Stimulated activated CD4-positive, alpha-beta T cell treated with anti-CD3 and anti-CD28 coated beads, Interleukin-1b, Interleukin-23, amount 100 ng/mL, for 1 hour (primary cell): ENCODE results near the gene HAT1.

ENCODE experiments used
- DNase-seq, 2 donors: peaks; one replicate each; pipeline ENCODE4 v3.0.0-alpha.2; 2020; ENCODE audit warnings: low read depth in 2 of 2

The HAT1 gene

GRCh38 chr2:171919453-171919852 lies 2.8 kb upstream of the HAT1 start:
- no peak for DNase-seq

- no peak for DNase-seq
Measured at GRCh38 chr2:171921970-171922229, 361 bp upstream of the HAT1 start.

- no peak for DNase-seq
Measured at GRCh38 chr2:171923206-171923605, 945 bp downstream of the HAT1 start.

- DNase-seq = no peak
Measured at GRCh38 chr2:171924170-171924942, 2.1 kb downstream of the HAT1 start.

GRCh38 chr2:171930385-171930784 lies 8.1 kb downstream of the HAT1 start:
- DNase-seq = no peak

- DNase-seq = no peak
Measured at GRCh38 chr2:171939058-171939742, 16.9 kb downstream of the HAT1 start.

GRCh38 chr2:171939743-171940071 lies 17.4 kb downstream of the HAT1 start:
- DNase-seq = no peak

GRCh38 chr2:171941316-171941699 lies 19.0 kb downstream of the HAT1 start:
- DNase-seq = no peak

GRCh38 chr2:171943869-171944268 lies 21.6 kb downstream of the HAT1 start:
- DNase-seq = no peak

GRCh38 chr2:171952276-171952675 lies 30.0 kb downstream of the HAT1 start:
- no peak for DNase-seq

GRCh38 chr2:171952748-171953147 lies 30.5 kb downstream of the HAT1 start:
- DNase-seq = no peak

- no peak for DNase-seq
Measured at GRCh38 chr2:171956135-171956825, 34.0 kb downstream of the HAT1 start.

GRCh38 chr2:171957061-171957460 lies 34.8 kb downstream of the HAT1 start:
- DNase-seq = no peak

- DNase-seq = no peak
Measured at GRCh38 chr2:171958475-171958874, 36.2 kb downstream of the HAT1 start.

GRCh38 chr2:171959998-171960397 lies 37.7 kb downstream of the HAT1 start:
- DNase-seq = no peak

GRCh38 chr2:171960570-171960969 lies 38.3 kb downstream of the HAT1 start:
- DNase-seq = no peak

GRCh38 chr2:171963198-171963597 lies 40.9 kb downstream of the HAT1 start:
- no peak for DNase-seq

- no peak for DNase-seq
Measured at GRCh38 chr2:171964308-171964707, 42.0 kb downstream of the HAT1 start.

GRCh38 chr2:171965238-171965637 lies 43.0 kb downstream of the HAT1 start:
- DNase-seq = no peak

- no peak for DNase-seq
Measured at GRCh38 chr2:171965661-171966060, 43.4 kb downstream of the HAT1 start.

GRCh38 chr2:171966235-171966634 lies 44.0 kb downstream of the HAT1 start:
- DNase-seq = no peak

- DNase-seq = no peak
Measured at GRCh38 chr2:171966688-171967087, 44.4 kb downstream of the HAT1 start.

GRCh38 chr2:171968509-171968908 lies 46.2 kb downstream of the HAT1 start:
- DNase-seq = no peak
